Measurements from ENCODE around the gene POLR2F.
A peak's percentile ranks its signal among the peaks of the same experiment; 100 is the strongest.

POLR2F gene

GRCh38 chr22:37953437-37954179, at the start of gene POLR2F, which contains the start of gene C22orf23:
Gene POLR2F (plus strand): TSS chr22:37953699. CDS start chr22:37953788, 89 bp downstream.
Gene C22orf23 (minus strand): TSS chr22:37953601. CDS start chr22:37953149, 452 bp downstream.
- peak; percentile 85 for DNase-seq

DNA sequence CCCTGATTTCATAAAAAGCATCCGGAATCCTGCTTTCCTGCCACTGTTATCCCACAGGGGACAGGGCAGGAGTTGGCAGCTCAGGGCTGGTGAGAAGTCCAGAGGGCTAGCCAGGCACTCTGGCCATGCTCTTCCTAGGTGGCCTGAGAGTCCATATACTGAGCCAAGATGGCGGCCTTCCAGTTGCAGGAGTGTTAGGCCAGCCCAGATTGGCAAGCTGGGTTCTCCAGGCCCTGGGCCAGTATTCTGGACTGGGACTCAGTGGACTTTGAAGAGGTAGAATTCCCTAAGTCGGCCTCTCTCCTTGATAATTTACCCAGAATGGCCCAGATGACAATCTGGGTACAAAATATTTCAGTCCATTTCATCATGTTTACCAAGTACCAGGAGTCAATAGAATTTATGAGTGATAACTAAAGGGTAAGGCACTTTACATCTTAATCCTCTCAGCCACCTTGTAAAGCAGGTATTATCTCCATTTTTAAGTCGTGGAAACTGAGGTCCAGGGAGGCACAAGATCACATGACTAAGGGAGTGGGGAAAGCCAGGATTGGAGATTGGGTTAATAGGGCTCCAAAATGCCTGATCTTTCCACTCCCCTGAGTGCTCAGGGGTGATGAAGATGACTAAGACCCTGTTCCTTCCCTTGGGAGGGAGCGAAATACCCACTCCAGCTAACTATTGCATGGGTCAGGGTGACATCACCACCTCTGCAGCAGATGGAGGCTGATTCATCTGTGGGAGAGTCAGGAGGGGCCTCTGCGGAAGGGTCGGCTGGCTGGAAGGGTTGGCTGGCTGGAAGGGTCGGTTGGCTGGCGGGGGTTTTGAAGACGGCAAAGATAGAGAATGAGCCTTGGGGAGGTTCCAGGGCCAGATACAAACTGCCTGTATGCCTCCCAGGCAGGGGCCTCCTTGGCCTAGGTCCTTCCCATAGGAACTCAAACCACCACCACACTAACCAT, 48.6 kb upstream of the POLR2F start:
- DNase-seq = no peak

- DNase-seq = no peak
Observed at GRCh38 chr22:37905534-37906363, 47.8 kb upstream of the POLR2F start, which contains the start of gene MICALL1. Gene MICALL1 (plus strand): TSS chr22:37906297. CDS start chr22:37906423, 126 bp downstream.

DNA sequence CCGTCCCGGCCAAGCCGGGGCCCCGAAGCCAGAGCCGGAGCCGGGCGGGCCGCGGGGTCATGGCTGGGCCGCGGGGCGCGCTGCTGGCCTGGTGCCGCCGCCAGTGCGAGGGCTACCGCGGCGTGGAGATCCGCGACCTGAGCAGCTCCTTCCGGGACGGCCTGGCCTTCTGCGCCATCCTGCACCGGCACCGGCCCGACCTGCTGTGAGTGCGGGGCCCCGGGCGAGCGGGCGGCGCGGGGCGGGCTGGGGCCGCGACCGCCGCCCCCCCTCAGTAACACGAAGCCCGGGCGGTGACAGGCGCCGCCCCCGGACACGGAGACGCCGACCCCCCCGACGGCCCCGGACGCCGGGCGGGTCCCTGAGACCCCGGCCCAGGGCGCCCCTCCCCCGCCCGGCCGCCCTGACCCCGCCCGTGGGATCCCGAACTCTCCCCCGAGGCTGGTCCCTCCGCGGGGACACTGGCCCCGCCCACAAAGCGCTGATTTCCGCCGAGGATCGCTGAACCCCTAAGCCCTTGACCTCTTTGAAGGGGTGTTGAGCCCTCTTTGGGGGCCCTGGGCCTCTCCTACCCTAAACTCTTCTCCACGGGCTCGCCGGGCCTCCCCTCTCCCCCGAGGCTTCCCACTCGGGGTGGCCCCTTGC, 47.0 kb upstream of the POLR2F start:
- no peak for DNase-seq

DNA sequence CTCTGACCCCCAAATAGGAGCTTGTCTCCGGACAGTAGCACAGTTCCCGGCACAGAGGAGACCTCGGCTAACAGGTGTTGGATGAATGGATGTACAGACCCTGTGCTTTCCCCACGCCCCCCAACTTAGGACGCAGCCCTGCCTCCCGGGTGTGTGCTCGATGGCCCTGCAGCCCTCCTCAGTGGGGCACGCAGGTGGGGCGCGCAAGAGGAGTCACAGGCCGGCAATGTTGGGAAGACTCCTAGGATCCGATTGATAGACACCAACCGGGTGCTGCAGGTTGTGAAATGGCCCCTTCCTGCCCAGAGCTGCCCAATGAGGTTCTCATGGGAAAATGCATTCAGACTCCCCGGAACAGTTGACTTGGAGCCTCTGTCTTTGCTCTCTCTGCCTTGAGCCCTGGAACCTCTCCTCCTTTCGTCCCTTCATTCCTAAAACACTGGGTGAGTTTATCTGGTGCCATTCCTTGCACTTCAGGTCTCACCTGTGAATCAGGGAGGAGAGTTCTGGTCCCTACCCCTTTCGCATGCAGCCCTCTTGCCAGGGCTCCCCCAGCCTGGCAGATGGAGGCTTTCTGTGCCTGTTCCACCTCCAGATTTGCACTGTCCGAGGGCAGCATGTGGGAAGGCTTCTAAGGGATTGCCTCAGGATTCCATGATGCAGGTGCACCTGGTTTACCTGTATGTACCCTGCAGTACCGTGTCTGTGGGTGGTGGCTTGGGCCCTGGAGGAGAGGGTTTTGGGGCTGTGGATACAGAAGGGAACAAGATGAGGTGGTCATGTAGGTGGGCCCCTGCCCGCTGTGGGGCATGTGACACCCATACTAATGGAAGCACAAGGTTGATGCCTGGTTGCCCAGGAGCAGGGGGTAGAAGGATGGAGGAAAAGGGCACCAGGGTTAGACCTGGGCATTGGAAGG, 46.2 kb upstream of the POLR2F start:
- DNase-seq = no peak

DNA sequence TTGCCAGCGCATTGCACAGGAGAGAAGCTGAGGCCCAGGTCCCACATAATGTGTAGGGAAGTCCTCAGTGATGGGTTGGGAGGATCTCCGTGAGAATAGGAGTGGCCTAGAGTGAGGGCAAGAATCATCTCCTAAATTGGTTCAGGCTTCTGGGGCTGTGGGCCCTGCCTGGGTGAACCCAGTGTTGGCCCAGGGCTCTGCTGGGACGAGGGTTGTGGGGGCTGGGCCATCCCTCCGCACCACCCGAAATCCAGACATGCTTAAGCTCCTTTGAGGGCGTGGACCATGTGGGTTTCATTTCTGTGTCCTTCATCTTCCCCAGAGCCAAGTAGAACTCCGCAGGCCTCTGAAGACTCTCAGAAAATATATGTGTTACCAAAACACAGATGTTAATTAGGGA, 43.7 kb upstream of the POLR2F start:
- DNase-seq = no peak

DNA sequence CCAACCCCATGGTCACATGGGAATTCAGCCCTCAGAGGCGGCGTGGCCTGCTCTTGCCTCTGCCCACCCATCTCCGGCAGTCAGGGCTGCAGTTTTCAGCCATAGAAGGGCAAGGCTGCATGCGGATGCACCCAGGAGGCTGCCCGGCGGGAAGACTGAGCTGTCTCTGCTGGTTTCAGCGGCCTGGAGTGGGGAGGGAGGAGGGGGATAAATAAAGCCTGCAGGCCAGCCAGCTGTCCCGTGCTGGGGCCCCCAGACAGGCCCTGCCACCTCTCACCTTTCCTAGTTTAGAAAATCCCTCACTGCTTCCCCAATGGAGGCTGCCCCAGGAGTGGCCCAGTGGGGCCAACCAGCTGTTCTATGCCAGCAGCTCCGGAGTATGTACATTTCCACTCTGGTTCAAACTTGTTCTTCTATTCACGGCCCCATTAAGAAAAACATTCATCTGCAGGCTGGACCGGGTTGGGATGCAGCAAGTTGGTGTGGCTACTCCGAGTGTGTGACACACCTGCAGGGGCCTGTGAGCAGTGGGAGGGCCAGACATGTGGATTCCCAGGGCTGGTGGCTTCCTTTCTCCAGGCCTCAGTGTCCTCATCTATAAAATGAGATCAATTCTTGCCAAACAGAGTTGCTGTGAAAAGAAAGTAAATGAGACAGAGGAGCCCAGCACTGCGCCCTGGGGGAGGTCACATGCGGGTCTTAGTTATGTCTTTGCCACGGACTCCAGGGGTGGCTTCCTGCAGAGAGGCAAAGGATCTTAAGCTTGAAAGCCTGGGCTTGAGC, 42.4 kb upstream of the POLR2F start:
- no peak for DNase-seq

DNA sequence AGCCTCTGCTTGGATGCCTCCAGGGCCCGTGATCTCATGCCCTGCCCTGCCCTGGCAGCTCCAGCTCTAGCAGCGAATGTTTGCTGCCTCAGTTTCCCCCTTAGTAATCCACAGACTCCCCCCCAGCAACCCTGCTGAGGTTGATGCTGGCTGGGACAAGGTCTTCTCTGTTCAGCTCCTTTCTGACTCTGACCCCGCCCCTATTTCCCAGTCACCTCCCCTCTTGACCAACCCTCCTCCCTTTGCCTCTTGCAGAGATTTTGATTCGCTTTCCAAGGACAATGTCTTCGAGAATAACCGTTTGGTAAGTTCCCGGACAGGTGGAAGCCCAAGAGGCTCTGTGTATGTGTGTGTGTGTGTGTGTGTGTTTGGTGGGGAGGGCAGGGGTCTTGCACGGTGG, 41.8 kb upstream of the POLR2F start:
- DNase-seq = no peak

DNA sequence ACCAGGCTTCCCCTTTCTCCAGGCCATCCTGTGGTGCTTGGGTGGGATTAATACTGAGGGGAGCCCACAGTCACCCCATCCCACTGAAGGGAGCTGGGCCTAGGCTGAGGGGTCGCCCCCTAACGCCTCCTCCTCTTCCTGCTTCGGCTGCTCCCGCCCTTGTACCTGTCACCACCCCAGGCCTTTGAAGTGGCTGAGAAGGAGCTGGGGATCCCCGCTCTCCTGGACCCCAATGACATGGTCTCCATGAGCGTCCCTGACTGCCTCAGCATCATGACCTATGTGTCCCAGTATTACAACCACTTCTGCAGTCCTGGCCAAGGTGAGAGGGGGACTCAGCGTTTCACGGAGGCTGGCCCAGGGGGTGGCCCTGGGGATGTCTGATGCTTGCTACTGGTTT, 41.3 kb upstream of the POLR2F start:
- no peak for DNase-seq

DNA sequence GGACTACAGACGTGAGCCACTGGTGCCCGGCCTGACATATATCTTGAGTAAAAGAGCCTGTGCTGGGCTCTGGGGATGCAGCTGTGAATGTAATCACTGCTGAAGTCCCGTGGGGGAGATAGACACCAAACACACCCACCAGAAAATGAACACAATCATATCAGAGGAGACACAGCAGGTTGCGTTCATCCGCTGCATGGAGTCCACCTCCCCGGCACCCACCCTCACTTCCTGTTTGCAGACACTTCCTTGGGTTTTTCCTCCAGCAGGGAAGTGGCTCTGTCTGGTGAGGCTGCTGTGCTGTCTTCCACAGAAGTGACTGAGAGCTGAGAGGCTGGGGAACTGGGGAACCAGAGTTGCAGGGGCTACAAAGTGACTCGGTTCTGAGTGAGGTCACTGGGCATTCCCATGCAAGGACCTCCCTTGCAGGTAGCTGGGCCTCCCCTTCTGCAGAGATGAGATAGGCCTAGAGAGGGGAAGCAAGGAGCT, 40.2 kb upstream of the POLR2F start:
- DNase-seq = no peak

- no peak for DNase-seq
Observed at GRCh38 chr22:37916311-37916710, 37.2 kb upstream of the POLR2F start.

- no peak for DNase-seq
Observed at GRCh38 chr22:37917874-37918548, 35.5 kb upstream of the POLR2F start.

- no peak for DNase-seq
Observed at GRCh38 chr22:37918580-37919270, 34.8 kb upstream of the POLR2F start.

GRCh38 chr22:37920126-37920525, 33.4 kb upstream of the POLR2F start:
- DNase-seq = no peak

DNA sequence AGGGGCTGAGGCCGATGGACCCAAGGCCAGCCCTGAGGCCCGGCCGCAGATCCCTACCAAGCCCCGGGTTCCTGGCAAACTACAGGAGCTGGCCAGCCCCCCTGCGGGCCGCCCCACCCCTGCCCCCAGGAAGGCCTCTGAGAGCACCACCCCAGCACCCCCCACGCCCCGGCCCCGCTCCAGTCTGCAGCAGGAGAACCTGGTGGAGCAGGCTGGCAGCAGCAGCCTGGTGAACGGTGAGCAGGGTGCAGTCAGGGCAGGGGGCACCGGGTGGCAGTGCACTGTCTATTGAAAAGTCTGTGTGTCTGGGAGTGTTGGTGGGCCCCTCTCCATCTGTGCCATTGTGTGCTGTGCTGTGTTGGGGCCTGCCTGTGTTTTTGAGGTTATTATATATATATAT, 31.3 kb upstream of the POLR2F start:
- no peak for DNase-seq

- no peak for DNase-seq
Observed at GRCh38 chr22:37923927-37924326, 29.6 kb upstream of the POLR2F start.

GRCh38 chr22:37924386-37925065, 29.0 kb upstream of the POLR2F start:
- no peak for DNase-seq

- no peak for DNase-seq
Observed at GRCh38 chr22:37925330-37925729, 28.2 kb upstream of the POLR2F start.

Data from SHP77 treated with DMSO at 0.1 percent for 48 hours (cell line).